SK-N-SH treated with all-trans-retinoic acid at 6 μM for 48 hours (cell line): ENCODE data around the gene LRRC4C.

Experiments
- ATAC-seq: fragments of 200-7000 bp; cut with Tn5 transposase; 3 replicates; pipeline ENCODE4 v1.9.1; 2020; ENCODE audit warnings: mild to moderate bottlenecking, moderate library complexity
- ARNTL ChIP-seq: fragments of 450-650 bp; formaldehyde crosslinking; IDR thresholded peaks from 2 replicates; pipeline ENCODE4 v1.5.0; 2020; ENCODE audit warnings: low read depth, mild to moderate bottlenecking, moderate library complexity, borderline replicate concordance
- BACH2 ChIP-seq: fragments of 250-450 bp; sonication (Bioruptor Pico); IDR thresholded peaks from 2 replicates; pipeline ENCODE4 v1.9.0; 2021; ENCODE audit warnings: mild to moderate bottlenecking, borderline replicate concordance
- CSDC2 ChIP-seq: fragments of 250-450 bp; sonication (Bioruptor Pico); IDR thresholded peaks from 2 replicates; pipeline ENCODE4 v1.5.0; 2020; ENCODE audit warnings: mild to moderate bottlenecking, moderate library complexity
- CSRNP3 ChIP-seq: fragments of 250-450 bp; sonication (Bioruptor Pico); IDR thresholded peaks from 2 replicates; pipeline ENCODE4 v1.5.1; 2021; ENCODE audit warnings: mild to moderate bottlenecking, moderate library complexity
- ESRRG ChIP-seq: fragments of 250-450 bp; sonication (Bioruptor Pico); IDR thresholded peaks from 2 replicates; pipeline ENCODE4 v1.6.1; 2021; ENCODE audit warnings: mild to moderate bottlenecking
- ISL1 ChIP-seq: fragments of 250-450 bp; sonication (Bioruptor Pico); IDR thresholded peaks from 2 replicates; pipeline ENCODE4 v2.1.2; 2022; ENCODE audit warnings: mild to moderate bottlenecking, moderate library complexity
- POU6F1 ChIP-seq: fragments of 250-450 bp; sonication (Bioruptor Pico); IDR thresholded peaks from 2 replicates; pipeline ENCODE4 v1.8.0; 2021; ENCODE audit warnings: low read depth, mild to moderate bottlenecking, moderate library complexity, borderline replicate concordance
- PPARA ChIP-seq: fragments of 250-450 bp; sonication (Bioruptor Pico); IDR thresholded peaks from 2 replicates; pipeline ENCODE4 v1.5.0; 2020; ENCODE audit warnings: mild to moderate bottlenecking, borderline replicate concordance
- RARB ChIP-seq: fragments of 250-450 bp; sonication (Bioruptor Pico); IDR thresholded peaks from 2 replicates; pipeline ENCODE4 v1.8.0; 2021; ENCODE audit warnings: mild to moderate bottlenecking, moderate library complexity
- TCF4 ChIP-seq: fragments of 250-450 bp; sonication (Bioruptor Pico); IDR thresholded peaks from 2 replicates; pipeline ENCODE4 v1.8.0; 2021; ENCODE audit warnings: mild to moderate bottlenecking, moderate library complexity, borderline replicate concordance
- TOX ChIP-seq: fragments of 250-450 bp; sonication (Bioruptor Pico); IDR thresholded peaks from 2 replicates; pipeline ENCODE4 v1.8.0; 2021; ENCODE audit warnings: mild to moderate bottlenecking, moderate library complexity, borderline replicate concordance
- TSHZ2 ChIP-seq: fragments of 250-450 bp; sonication (Bioruptor Pico); IDR thresholded peaks from 2 replicates; pipeline ENCODE4 v1.5.0; 2020; ENCODE audit warnings: mild to moderate bottlenecking, moderate library complexity
- ZC3H10 ChIP-seq: fragments of 250-450 bp; sonication (Bioruptor Pico); IDR thresholded peaks from 2 replicates; pipeline ENCODE4 v1.5.1; 2021; ENCODE audit warnings: mild to moderate bottlenecking, moderate library complexity
- ZFP3 ChIP-seq: fragments of 250-450 bp; sonication (Bioruptor Pico); IDR thresholded peaks from 2 replicates; pipeline ENCODE4 v1.5.0; 2020; ENCODE audit warnings: mild to moderate bottlenecking, moderate library complexity
- ZFP30 ChIP-seq: fragments of 450-650 bp; formaldehyde crosslinking; IDR thresholded peaks from 2 replicates; pipeline ENCODE4 v1.5.0; 2022; ENCODE audit warnings: mild to moderate bottlenecking, moderate library complexity
- ZNF565 ChIP-seq: fragments of 450-650 bp; formaldehyde crosslinking; conservative IDR thresholded peaks from 2 replicates; pipeline ENCODE4 v1.5.0; 2020; ENCODE audit warnings: low read depth, mild to moderate bottlenecking, moderate library complexity
- ZNF70 ChIP-seq: fragments of 450-650 bp; formaldehyde crosslinking; IDR thresholded peaks from 2 replicates; pipeline ENCODE4 v1.5.0; 2020; ENCODE audit warnings: mild to moderate bottlenecking, moderate library complexity
- ZNF8 ChIP-seq: fragments of 450-650 bp; formaldehyde crosslinking; IDR thresholded peaks from 2 replicates; pipeline ENCODE4 v1.5.0; 2020; ENCODE audit warnings: mild to moderate bottlenecking, moderate library complexity
- TF ChIP-seq, protein P1 (sequence below): fragments of 250-450 bp; sonication (Bioruptor Pico); IDR thresholded peaks from 2 replicates; pipeline ENCODE4 v1.8.0; 2020; ENCODE audit warnings: mild to moderate bottlenecking, moderate library complexity, borderline replicate concordance

The LRRC4C gene

GRCh38 chr11:41346042-41346441, 113.4 kb downstream of the LRRC4C start (continued):
- TF ChIP-seq TOX (no peak), CSDC2 (CRISPR knock-in tag) (no peak)
- TF ChIP-seq, all 23 proteins: peak for 0

DNA sequence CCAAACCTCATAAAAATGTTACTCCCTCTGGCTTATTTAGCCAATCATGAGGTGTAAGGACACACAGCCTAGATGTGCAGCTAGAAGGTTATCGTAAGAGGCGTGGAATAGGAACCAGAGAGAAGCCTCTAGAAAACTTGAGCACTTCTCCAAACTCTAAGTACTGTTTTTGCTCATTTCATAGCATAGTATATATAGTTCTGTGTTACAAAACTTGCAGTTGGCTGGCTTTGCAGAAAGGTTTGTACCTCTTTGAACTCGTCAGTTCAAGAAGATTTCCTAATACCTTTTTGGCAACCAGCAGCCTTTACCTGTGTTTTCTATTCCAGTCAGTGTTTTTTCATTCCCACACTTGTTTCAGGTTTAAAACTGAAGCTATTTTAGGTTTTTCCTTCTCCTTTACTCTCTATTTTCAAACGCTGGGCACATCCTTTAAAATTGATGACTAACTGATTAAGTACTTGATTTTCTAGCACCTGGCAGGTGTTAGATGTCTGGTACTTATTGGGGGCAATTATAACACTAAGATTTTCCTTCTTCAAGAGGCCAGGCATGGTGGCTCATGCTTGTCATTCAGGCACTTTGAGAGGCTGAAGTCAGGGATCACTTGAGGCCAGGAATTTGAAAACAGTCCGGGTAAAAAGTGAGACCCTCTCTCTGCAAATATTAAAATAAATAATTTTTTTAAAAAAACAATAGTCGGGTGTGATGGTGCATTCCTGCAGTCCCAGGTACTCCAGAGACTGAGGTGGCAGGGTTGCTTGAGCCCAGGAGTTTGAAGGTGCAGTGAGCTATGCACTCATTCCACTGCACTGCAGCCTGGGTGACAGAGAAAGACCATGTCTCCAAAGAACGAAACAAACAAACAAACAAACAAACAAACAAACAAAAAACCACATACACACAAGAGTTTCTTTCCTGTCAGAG, 125.2 kb downstream of the LRRC4C start:
- ATAC-seq: no peak
- TF ChIP-seq ZC3H10 (no peak), POU6F1 (CRISPR knock-in tag) (no peak), ZFP3 (CRISPR knock-in tag) (no peak), TCF4 (CRISPR knock-in tag) (no peak), CSRNP3 (no peak), BACH2 (CRISPR knock-in tag) (no peak), ZFP30 (CRISPR knock-in tag) (no peak), CSDC2 (CRISPR knock-in tag) (no peak)
- TF ChIP-seq, protein P1, sequence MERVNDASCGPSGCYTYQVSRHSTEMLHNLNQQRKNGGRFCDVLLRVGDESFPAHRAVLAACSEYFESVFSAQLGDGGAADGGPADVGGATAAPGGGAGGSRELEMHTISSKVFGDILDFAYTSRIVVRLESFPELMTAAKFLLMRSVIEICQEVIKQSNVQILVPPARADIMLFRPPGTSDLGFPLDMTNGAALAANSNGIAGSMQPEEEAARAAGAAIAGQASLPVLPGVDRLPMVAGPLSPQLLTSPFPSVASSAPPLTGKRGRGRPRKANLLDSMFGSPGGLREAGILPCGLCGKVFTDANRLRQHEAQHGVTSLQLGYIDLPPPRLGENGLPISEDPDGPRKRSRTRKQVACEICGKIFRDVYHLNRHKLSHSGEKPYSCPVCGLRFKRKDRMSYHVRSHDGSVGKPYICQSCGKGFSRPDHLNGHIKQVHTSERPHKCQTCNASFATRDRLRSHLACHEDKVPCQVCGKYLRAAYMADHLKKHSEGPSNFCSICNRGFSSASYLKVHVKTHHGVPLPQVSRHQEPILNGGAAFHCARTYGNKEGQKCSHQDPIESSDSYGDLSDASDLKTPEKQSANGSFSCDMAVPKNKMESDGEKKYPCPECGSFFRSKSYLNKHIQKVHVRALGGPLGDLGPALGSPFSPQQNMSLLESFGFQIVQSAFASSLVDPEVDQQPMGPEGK (CRISPR knock-in tag): no peak
- TF ChIP-seq, all 23 proteins: peak for 0

DNA sequence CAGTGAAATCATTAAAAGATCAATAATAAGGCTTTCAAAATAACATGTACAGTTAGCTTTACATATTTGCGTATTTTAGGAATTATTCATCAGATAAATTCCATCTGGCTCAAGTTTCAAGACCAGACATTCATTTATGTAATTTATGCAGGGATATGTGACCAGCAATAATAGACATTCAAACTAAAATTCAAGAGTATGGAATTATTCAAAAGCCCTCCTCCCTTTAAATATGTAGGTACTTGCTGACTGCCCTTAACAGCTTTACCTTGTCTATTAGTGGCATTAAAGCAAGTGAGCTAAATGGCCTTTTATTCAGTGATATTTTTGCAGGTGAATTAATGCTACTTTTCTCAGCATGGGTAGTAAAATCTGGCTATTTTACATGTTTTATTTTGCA, 126.1 kb downstream of the LRRC4C start:
- TF ChIP-seq BACH2 (CRISPR knock-in tag) (no peak), CSDC2 (CRISPR knock-in tag) (no peak), ZFP30 (CRISPR knock-in tag) (no peak), POU6F1 (CRISPR knock-in tag) (no peak), TCF4 (CRISPR knock-in tag) (no peak), ZC3H10 (no peak), ISL1 (CRISPR knock-in tag) (no peak), ZFP3 (CRISPR knock-in tag) (no peak), ESRRG (no peak), ZNF8 (CRISPR knock-in tag) (no peak), RARB (no peak), TSHZ2 (CRISPR knock-in tag) (no peak), PPARA (CRISPR knock-in tag) (no peak), ARNTL (CRISPR knock-in tag) (no peak), ZNF70 (CRISPR knock-in tag) (no peak), ZNF565 (CRISPR knock-in tag) (no peak)
- TF ChIP-seq, protein P1 (CRISPR knock-in tag): no peak
- no peak for ATAC-seq
